Choroid plexus epithelial cell (primary cell): Measurements from ENCODE around the gene C2.

ENCODE experiments used
- DNase-seq: peaks from one replicate; pipeline ENCODE4 v3.0.0-alpha.2; 2010; ENCODE audit warnings: low read depth
- H3K4me3 ChIP-seq: 2 replicates; pipeline ENCODE4 v1.5.1; 2011; ENCODE audit warnings: low read depth, mild to moderate bottlenecking, control low read depth, low read length, moderate library complexity
- CTCF ChIP-seq: conservative IDR thresholded peaks from 2 replicates; pipeline ENCODE4 v1.5.1; 2011; ENCODE audit warnings: low read depth, mild to moderate bottlenecking, control low read depth, inconsistent platforms, low read length, moderate library complexity

Gene C2

GRCh38 chr6:31899215-31899614 lies 28.3 kb upstream of the C2 start:
- no peak for TF ChIP-seq CTCF
- H3K4me3 ChIP-seq: no peak overlapping the region
- DNase-seq: no peak

GRCh38 chr6:31899882-31900722 lies 27.4 kb upstream of the C2 start:
- H3K4me3 ChIP-seq: no peak overlapping the region
- DNase-seq: no peak
- TF ChIP-seq CTCF: no peak

GRCh38 chr6:31900917-31901414 lies 26.6 kb upstream of the C2 start:
- no peak for TF ChIP-seq CTCF
- no peak for DNase-seq
- peak overlapping the region; percentile 68 for H3K4me3 ChIP-seq

- DNase-seq: peak; percentile 57
- no peak for TF ChIP-seq CTCF
- H3K4me3 ChIP-seq: peak overlapping the region; percentile 68
Observed at GRCh38 chr6:31901415-31901952, 26.0 kb upstream of the C2 start.

GRCh38 chr6:31901953-31902643 lies 25.4 kb upstream of the C2 start, which contains the start of gene ZBTB12:
ZBTB12 (minus strand) TSS chr6:31902086; CDS start chr6:31901305, 781 bp downstream.
- peak within 1 kb of the TSS; percentile 68 for H3K4me3 ChIP-seq
- peak; percentile 98 for DNase-seq
- TF ChIP-seq CTCF: no peak

- TF ChIP-seq CTCF: no peak
- H3K4me3 ChIP-seq: no peak overlapping the region
- DNase-seq: no peak
Observed at GRCh38 chr6:31903957-31904356, 23.6 kb upstream of the C2 start.
